Stomach (tissue), 9 donors: ENCODE data around the gene TBPL1. TPM values are rescaled to one million over a fixed set of nuclear protein-coding genes. Genes with fewer than 3 reads are reported as not detected.
A peak's percentile ranks its signal among the peaks of the same experiment; 100 is the strongest.

Experiments used
- DNase-seq, 2 donors: peaks; one replicate each; pipeline versions ENCODE4 v3.0.0 to v3.0.0-alpha.2; 2013 to 2019
- H3K27ac ChIP-seq, 5 donors: fragments of 200-600 bp in 4 of 5; sonication (generic) in 4 of 5; one replicate each; pipeline ENCODE4 v1.5.1; 2013 to 2019; ENCODE audit warnings: mild to moderate bottlenecking in 1 of 5, moderate library complexity in 1 of 5
- H3K27me3 ChIP-seq, 3 donors: fragments of 200-600 bp; sonication (generic); one replicate each; pipeline ENCODE4 v1.5.1; 2017 to 2019; ENCODE audit warnings: mixed run types in 1 of 3
- H3K36me3 ChIP-seq, 4 donors: fragments of 200-600 bp; sonication (generic); 1 replicate in 3 of 4; 2 replicates in 1 of 4; pipeline ENCODE4 v1.5.1; 2016 to 2019
- H3K4me1 ChIP-seq, 4 donors: fragments of 200-600 bp; sonication (generic); one replicate each; pipeline ENCODE4 v1.5.1; 2016 to 2019
- H3K4me3 ChIP-seq, 4 donors: fragments of 200-600 bp; sonication (generic) in 3 of 4; one replicate each; pipeline ENCODE4 v1.5.1; 2016 to 2019; ENCODE audit warnings: mild to moderate bottlenecking in 1 of 4
- H3K9me3 ChIP-seq, 4 donors: fragments of 200-600 bp; sonication (generic); one replicate each; pipeline ENCODE4 v1.5.1; 2016 to 2019
- CTCF ChIP-seq, 7 experiments: fragments of 450-650 bp in 4 of 7; fragments of 200-600 bp in 3 of 7; sonication (generic) in 3 of 7; IDR thresholded peaks; one replicate each; pipeline ENCODE4 v1.5.1; 2016 to 2019; ENCODE audit warnings: antibody characterized with exemption in 7 of 7, control low read depth in 2 of 7, mild to moderate bottlenecking in 1 of 7
- EP300 ChIP-seq: sonication (generic); formaldehyde crosslinking; IDR thresholded peaks from one replicate; pipeline ENCODE4 v1.6.1; 2017; ENCODE audit warnings: antibody characterized with exemption
- POLR2A ChIP-seq, 4 donors: fragments of 450-650 bp; IDR thresholded peaks; one replicate each; pipeline ENCODE4 v1.6.1; 2016; ENCODE audit warnings: antibody characterized with exemption in 4 of 4, control low read depth in 2 of 4, mild to moderate bottlenecking in 1 of 4, moderate library complexity in 1 of 4
- POLR2AphosphoS5 ChIP-seq, 3 donors: sonication (generic); formaldehyde crosslinking; IDR thresholded peaks; one replicate each; pipeline ENCODE4 v1.6.1; 2016; ENCODE audit warnings: antibody characterized with exemption in 3 of 3
- WGBS, 5 donors: extraction: QIAGEN DNeasy Blood & Tissue Kit in 3 of 5; methylation state at CpG; one replicate each; pipeline versions ENCODE4 v1.1.5 to v1.1.7; 2013 to 2018; 5-methylcytosine and 5-hydroxymethylcytosine counted together
- intact Hi-C: fragments of 100-400 bp; cut with DNase I; formaldehyde crosslinking; loops from one replicate; pipeline ENCODE4 v1.15.1; 2023; ENCODE audit warnings: low total_unique reads
- polyA plus RNA-seq, 3 donors: library from polyadenylated mRNA; stranded (reverse); fragments of 200-250 nt; gene quantifications; one replicate each; pipeline ENCODE4 v1.2.3, GENCODE V29; 2013
- total RNA-seq, 5 donors: library from RNA; depleted of rRNA; stranded (reverse); fragments of >200 nt; gene quantifications; one replicate each; pipeline versions ENCODE4 v1.1.0 to v1.2.3, GENCODE V29; 2014 to 2016
- donor health status: healthy with polysubstance abuse.
- donor health status: Bipolar disorder and iron deficiency.
- donor health status: healthy.

The TBPL1 gene
- total and polyA plus RNA-seq, 8 donors: 0.29 to 67.7 (median 17.7) TPM

- Histone ChIP-seq H3K9me3 (no peaks in the 10 kb centered on the region), H3K27me3 (no peaks in the 10 kb centered on the region), H3K4me3 (no peak overlapping the region), H3K27ac (peak overlapping the region in 4 of 5 donors; percentile 18 to 44 (median 26)), H3K4me1 (peaks cover 0 to 12% (median 8%) of the 10 kb centered on the region in 4 donors), H3K36me3 (no peaks in the 10 kb centered on the region)
- peak; percentile 72 to 93 for DNase-seq
- 36 to 62% (median 49%) methylated on average over 4 of the region's 4 CpGs for whole genome bisulfite sequencing, 5 donors
- intact Hi-C loops: no loop called here
- TF ChIP-seq POLR2A (IDR thresholded peaks at IDR 0.05): no peak
- no peak for TF ChIP-seq CTCF (IDR thresholded peaks at IDR 0.05)
- TF ChIP-seq EP300: no peak
- TF ChIP-seq POLR2AphosphoS5 (IDR thresholded peaks at IDR 0.05): peak in 1 of 3 donors; percentile 43
Observed at GRCh38 chr6:134007077-134007476, 54.1 kb downstream of the TBPL1 start.

GRCh38 chr6:134009876-134010275 is 56.9 kb downstream of the TBPL1 start:
- no peak for DNase-seq

GRCh38 chr6:134010400-134010799 is 57.4 kb downstream of the TBPL1 start:
- TF ChIP-seq CTCF (IDR thresholded peaks at IDR 0.05) (no peak), EP300 (no peak), POLR2A (IDR thresholded peaks at IDR 0.05) (no peak), POLR2AphosphoS5 (IDR thresholded peaks at IDR 0.05) (no peak)
- intact Hi-C loops: no loop called here
- WGBS, 5 donors: 94 to 96% (median 95%) methylated on average over 8 of the region's 8 CpGs

More at GRCh38 chr6:134009876-134010275, 56.9 kb downstream of the TBPL1 start:
- intact Hi-C loops: no loop called here
- H3K36me3 ChIP-seq: no peaks in the 10 kb centered on the region
- H3K9me3 ChIP-seq: no peaks in the 10 kb centered on the region
- no peak overlapping the region for H3K4me3 ChIP-seq
- no peaks in the 10 kb centered on the region for H3K27me3 ChIP-seq
- TF ChIP-seq POLR2A (IDR thresholded peaks at IDR 0.05) (no peak), CTCF (IDR thresholded peaks at IDR 0.05) (no peak)
- H3K27ac ChIP-seq: no peak overlapping the region
- H3K4me1 ChIP-seq: peaks cover 0 to 12% (median 8%) of the 10 kb centered on the region in 4 donors

GRCh38 chr6:134010974-134011373 is 58.0 kb downstream of the TBPL1 start:
- Histone ChIP-seq H3K4me1 (peaks cover 0 to 12% (median 8%) of the 10 kb centered on the region in 4 donors), H3K27me3 (no peaks in the 10 kb centered on the region), H3K4me3 (no peak overlapping the region), H3K27ac (no peak overlapping the region), H3K36me3 (no peaks in the 10 kb centered on the region), H3K9me3 (no peaks in the 10 kb centered on the region)
- TF ChIP-seq POLR2A (IDR thresholded peaks at IDR 0.05): no peak
- no peak for TF ChIP-seq CTCF (IDR thresholded peaks at IDR 0.05)
- no peak for TF ChIP-seq POLR2AphosphoS5 (IDR thresholded peaks at IDR 0.05)
- TF ChIP-seq EP300: no peak
- intact Hi-C loops: no loop called here
- DNase-seq: no peak
- 90 to 94% (median 93%) methylated on average over 2 of the region's 2 CpGs for WGBS, 5 donors

More at GRCh38 chr6:134010400-134010799, 57.4 kb downstream of the TBPL1 start:
- no peaks in the 10 kb centered on the region for H3K27me3 ChIP-seq
- H3K36me3 ChIP-seq: no peaks in the 10 kb centered on the region
- H3K4me1 ChIP-seq: peaks cover 0 to 12% (median 8%) of the 10 kb centered on the region in 4 donors
- no peaks in the 10 kb centered on the region for H3K9me3 ChIP-seq
- H3K27ac ChIP-seq: no peak overlapping the region
- DNase-seq: no peak
- H3K4me3 ChIP-seq: no peak overlapping the region
